A549 (cell line): ENCODE measurements around the gene RPN2.

Experiments used
- CEBPB ChIP-seq, 2 experiments: fragments of >200 bp in 1 of 2; sonication (Bioruptor Twin) in 1 of 2; formaldehyde crosslinking in 1 of 2; IDR thresholded peaks; 2 replicates each; pipeline ENCODE4 v1.6.1; 2012 to 2016
- EP300 ChIP-seq, 2 experiments: fragments of >200 bp; sonication (Bioruptor Twin); formaldehyde crosslinking; IDR thresholded peaks; 2 replicates in 1 of 2; 3 replicates in 1 of 2; pipeline ENCODE4 v1.6.1; 2016 to 2017
- HOXB13 ChIP-seq: fragments of 250-450 bp; sonication (Bioruptor Pico); IDR thresholded peaks from 2 replicates; pipeline ENCODE4 v1.5.0; 2020; ENCODE audit warnings: low read depth, mild to moderate bottlenecking, moderate library complexity
- JUN ChIP-seq, 2 experiments: fragments of >200 bp; sonication (Bioruptor Twin); formaldehyde crosslinking; IDR thresholded peaks; 2 replicates in 1 of 2; 3 replicates in 1 of 2; pipeline ENCODE4 v1.6.1; 2016 to 2017
- MAFK ChIP-seq: fragments of 450-650 bp; IDR thresholded peaks from 2 replicates; pipeline ENCODE4 v1.6.1; 2014; ENCODE audit not compliant: partially characterized antibody
- MYC ChIP-seq: IDR thresholded peaks from 2 replicates; pipeline ENCODE4 v1.6.1; 2012; ENCODE audit warnings: mild to moderate bottlenecking, inconsistent platforms, low read length, improper control_type of control experiment, borderline replicate concordance
- NPAS2 ChIP-seq: fragments of 250-450 bp; sonication (Bioruptor Pico); IDR thresholded peaks from 2 replicates; pipeline ENCODE4 v1.8.0; 2022; ENCODE audit warnings: mild to moderate bottlenecking, moderate library complexity, borderline replicate concordance
- POLR2A ChIP-seq: IDR thresholded peaks from 2 replicates; pipeline ENCODE4 v1.6.1; 2012; ENCODE audit warnings: mild to moderate bottlenecking, low read length
- RAD21 ChIP-seq, 2 experiments: fragments of >200 bp in 1 of 2; sonication (Bioruptor Twin) in 1 of 2; formaldehyde crosslinking in 1 of 2; IDR thresholded peaks in 1 of 2; conservative IDR thresholded peaks in 1 of 2; 2 replicates in 1 of 2; 3 replicates in 1 of 2; pipeline ENCODE4 v1.6.1; 2012 to 2018; ENCODE audit warnings: inconsistent platforms in 1 of 2
- SREBF2 ChIP-seq: fragments of 450-650 bp; IDR thresholded peaks from 2 replicates; pipeline ENCODE4 v1.6.1; 2014; ENCODE audit warnings: mild to moderate bottlenecking, moderate library complexity
- ZSCAN20 ChIP-seq: fragments of 250-450 bp; sonication (Bioruptor Pico); IDR thresholded peaks from 2 replicates; pipeline ENCODE4 v1.8.0; 2022; ENCODE audit warnings: mild to moderate bottlenecking, moderate library complexity
- TF ChIP-seq, protein P1 (sequence below): fragments of >200 bp; sonication (Bioruptor Twin); formaldehyde crosslinking; IDR thresholded peaks from 3 replicates; pipeline ENCODE4 v1.5.1; 2016
- TF ChIP-seq, protein P2 (sequence below): IDR thresholded peaks from 2 replicates; pipeline ENCODE4 v1.6.1; 2012

DNA sequence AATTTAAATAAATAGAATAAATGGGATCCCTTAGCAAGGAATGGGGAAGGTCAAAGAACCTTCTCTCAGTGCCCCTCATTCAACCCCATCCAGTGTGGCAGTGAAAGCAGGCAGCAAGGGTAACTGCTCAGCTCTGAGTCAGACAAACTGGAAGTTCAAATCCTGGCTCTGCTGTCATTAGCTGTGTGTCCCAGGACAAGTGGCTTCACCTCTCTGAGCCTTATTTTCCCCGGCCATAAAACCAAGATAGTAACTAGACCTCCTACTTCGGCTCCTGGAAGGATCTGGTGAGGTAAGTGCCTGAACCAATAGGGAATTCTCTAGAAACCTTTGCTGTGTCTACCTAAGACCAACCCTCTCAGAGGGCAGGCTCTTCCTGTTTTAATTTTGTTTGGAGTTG lies 78.4 kb downstream of the RPN2 start:
- TF ChIP-seq, protein P1, sequence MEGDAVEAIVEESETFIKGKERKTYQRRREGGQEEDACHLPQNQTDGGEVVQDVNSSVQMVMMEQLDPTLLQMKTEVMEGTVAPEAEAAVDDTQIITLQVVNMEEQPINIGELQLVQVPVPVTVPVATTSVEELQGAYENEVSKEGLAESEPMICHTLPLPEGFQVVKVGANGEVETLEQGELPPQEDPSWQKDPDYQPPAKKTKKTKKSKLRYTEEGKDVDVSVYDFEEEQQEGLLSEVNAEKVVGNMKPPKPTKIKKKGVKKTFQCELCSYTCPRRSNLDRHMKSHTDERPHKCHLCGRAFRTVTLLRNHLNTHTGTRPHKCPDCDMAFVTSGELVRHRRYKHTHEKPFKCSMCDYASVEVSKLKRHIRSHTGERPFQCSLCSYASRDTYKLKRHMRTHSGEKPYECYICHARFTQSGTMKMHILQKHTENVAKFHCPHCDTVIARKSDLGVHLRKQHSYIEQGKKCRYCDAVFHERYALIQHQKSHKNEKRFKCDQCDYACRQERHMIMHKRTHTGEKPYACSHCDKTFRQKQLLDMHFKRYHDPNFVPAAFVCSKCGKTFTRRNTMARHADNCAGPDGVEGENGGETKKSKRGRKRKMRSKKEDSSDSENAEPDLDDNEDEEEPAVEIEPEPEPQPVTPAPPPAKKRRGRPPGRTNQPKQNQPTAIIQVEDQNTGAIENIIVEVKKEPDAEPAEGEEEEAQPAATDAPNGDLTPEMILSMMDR: no peak
- TF ChIP-seq POLR2A (no peak), HOXB13 (CRISPR knock-in tag) (no peak), NPAS2 (CRISPR knock-in tag) (no peak), CEBPB (IDR thresholded peaks at IDR 0.05) (no peak), RAD21 (conservative IDR thresholded peaks at IDR 0.05 in 1 of 2, IDR thresholded peaks at IDR 0.05 in 1 of 2) (no peak), ZSCAN20 (CRISPR knock-in tag) (no peak), JUN (IDR thresholded peaks at IDR 0.05) (no peak), MAFK (no peak), MYC (no peak), EP300 (IDR thresholded peaks at IDR 0.05) (no peak), SREBF2 (no peak)
- TF ChIP-seq, protein P2, sequence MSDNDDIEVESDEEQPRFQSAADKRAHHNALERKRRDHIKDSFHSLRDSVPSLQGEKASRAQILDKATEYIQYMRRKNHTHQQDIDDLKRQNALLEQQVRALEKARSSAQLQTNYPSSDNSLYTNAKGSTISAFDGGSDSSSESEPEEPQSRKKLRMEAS: no peak
